HCT116 (cell line): ENCODE results near the gene RNASET2. TPM values are rescaled to one million over a fixed set of nuclear protein-coding genes. Genes with fewer than 3 reads are reported as not detected.

ENCODE experiments used
- ATAC-seq: fragments of 200-7000 bp; cut with Tn5 transposase; 2 replicates; pipeline ENCODE4 v1.9.1; 2020; ENCODE audit warnings: mild to moderate bottlenecking, moderate library complexity
- BruUV-seq: library from RNA; stranded (reverse); fragments of 400-500 nt; replicated peaks from 2 replicates; lab custom pipeline; 2021; lab: Mats Ljungman, UMichigan
- CTCF ChIA-PET: fragments of 300-600 bp; sonication (Branson Sonifier 250); formaldehyde crosslinking; loops from one replicate; lab custom pipeline; 2021; ENCODE audit warnings: antibody characterized with exemption; lab: Charles Lee
- POLR2A ChIA-PET: fragments of 300-600, 350-600 bp; sonication (Branson Sonifier 250); formaldehyde crosslinking; loops from one replicate; lab custom pipeline; 2021; ENCODE audit warnings: antibody characterized with exemption; lab: Charles Lee
- RAD21 ChIA-PET, 2 experiments: fragments of 300-600 bp; sonication (Branson Sonifier 250); formaldehyde crosslinking; loops; one replicate each; lab custom pipeline; 2023; ENCODE audit warnings: low total read pairs in 2 of 2; ENCODE audit not compliant: uncharacterized antibody in 2 of 2, unreplicated experiment in 2 of 2, low non-redundant PET in 1 of 2; lab: Charles Lee
- DNase-seq: peaks from one replicate; pipeline ENCODE4 v3.0.0-alpha.2; 2010; ENCODE audit warnings: low read depth, low spot score
- H2AFZ ChIP-seq: fragments of 200-600 bp; shearing (Covaris generic), sonication (generic); 2 replicates; pipeline ENCODE4 v1.6.1; 2017; ENCODE audit warnings: low read depth, mixed run types, mixed read lengths, antibody characterized with exemption, low read length; ENCODE audit not compliant: poor library complexity, severe bottlenecking
- H3K27ac ChIP-seq: 2 replicates; pipeline ENCODE4 v1.5.1; 2012; ENCODE audit warnings: low read depth, low read length
- H3K27me3 ChIP-seq: fragments of 200-600 bp; sonication (generic); 2 replicates; pipeline ENCODE4 v1.6.1; 2016; ENCODE audit warnings: mixed run types, low read length, mixed read lengths; ENCODE audit not compliant: insufficient read depth
- H3K36me3 ChIP-seq, 2 experiments: fragments of 200-500 bp in 1 of 2; fragments of 200-600 bp in 1 of 2; sonication (Bioruptor generic) in 1 of 2; sonication (generic) in 1 of 2; 2 replicates each; pipeline versions ENCODE4 v1.5.1 to v1.6.1; 2014 to 2016; ENCODE audit warnings: low read length in 2 of 2, inconsistent platforms in 1 of 2, mixed read lengths in 1 of 2, mixed run types in 1 of 2; ENCODE audit not compliant: insufficient read depth in 2 of 2, control insufficient read depth in 1 of 2
- H3K4me1 ChIP-seq, 2 experiments: fragments of 200-600 bp in 1 of 2; sonication (generic) in 1 of 2; 2 replicates each; pipeline versions ENCODE4 v1.5.1 to v1.6.1; 2012 to 2017; ENCODE audit warnings: low read length in 2 of 2, inconsistent platforms in 1 of 2, mild to moderate bottlenecking in 1 of 2, mixed read lengths in 1 of 2, mixed run types in 1 of 2, moderate library complexity in 1 of 2; ENCODE audit not compliant: insufficient read depth in 2 of 2, control insufficient read depth in 1 of 2
- H3K4me2 ChIP-seq: fragments of 200-600 bp; sonication (generic); 2 replicates; pipeline ENCODE4 v1.6.1; 2017; ENCODE audit warnings: mixed run types, low read length, mixed read lengths
- H3K4me3 ChIP-seq, 2 experiments: fragments of 200-600 bp in 1 of 2; sonication (generic) in 1 of 2; replicated peaks in 1 of 2; 2 replicates each; pipeline ENCODE4 v1.5.1; 2011 to 2016; ENCODE audit warnings: low read length in 2 of 2, control low read depth in 1 of 2, low read depth in 1 of 2, mild to moderate bottlenecking in 1 of 2, mixed read lengths in 1 of 2, mixed run types in 1 of 2
- H3K79me2 ChIP-seq: fragments of 200-600 bp; sonication (generic); 2 replicates; pipeline ENCODE4 v1.6.1; 2017; ENCODE audit warnings: mild to moderate bottlenecking, mixed run types, low read length, moderate library complexity, mixed read lengths; ENCODE audit not compliant: insufficient read depth
- H3K9ac ChIP-seq: fragments of 200-600 bp; sonication (generic); 2 replicates; pipeline ENCODE4 v1.6.1; 2016; ENCODE audit warnings: low read length, mixed read lengths
- H3K9me2 ChIP-seq: fragments of 200-600 bp; sonication (generic), shearing (Covaris generic); 2 replicates; pipeline ENCODE4 v1.6.1; 2017; ENCODE audit warnings: mixed run types, mild to moderate bottlenecking, moderate library complexity; ENCODE audit not compliant: insufficient read depth
- H3K9me3 ChIP-seq, 2 experiments: fragments of 200-500 bp in 1 of 2; fragments of 200-600 bp in 1 of 2; sonication (Bioruptor generic) in 1 of 2; sonication (generic) in 1 of 2; 2 replicates each; pipeline ENCODE4 v1.6.1; 2014 to 2017; ENCODE audit warnings: low read length in 2 of 2, mixed read lengths in 2 of 2, inconsistent platforms in 1 of 2, low read depth in 1 of 2, mild to moderate bottlenecking in 1 of 2, mixed run types in 1 of 2, moderate library complexity in 1 of 2; ENCODE audit not compliant: control insufficient read depth in 1 of 2, insufficient read depth in 1 of 2
- H4K20me1 ChIP-seq: fragments of 200-600 bp; sonication (generic), shearing (Covaris generic); 2 replicates; pipeline ENCODE4 v1.6.1; 2017; ENCODE audit warnings: mixed run types, mild to moderate bottlenecking, moderate library complexity; ENCODE audit not compliant: insufficient read depth
- ATF3 ChIP-seq: IDR thresholded peaks from 2 replicates; pipeline ENCODE4 v1.6.1; 2012
- CBX3 ChIP-seq: IDR thresholded peaks from 2 replicates; pipeline ENCODE4 v1.6.1; 2012; ENCODE audit warnings: low read depth
- CTCF ChIP-seq, 3 experiments: fragments of 200-600 bp in 1 of 3; sonication (generic) in 1 of 3; IDR thresholded peaks in 2 of 3; conservative IDR thresholded peaks in 1 of 3; 2 replicates each; pipeline ENCODE4 v1.5.1; 2012 to 2017; ENCODE audit warnings: low read depth in 2 of 3, low read length in 2 of 3, antibody characterized with exemption in 1 of 3, borderline replicate concordance in 1 of 3, control low read depth in 1 of 3, mild to moderate bottlenecking in 1 of 3, mixed read lengths in 1 of 3, mixed run types in 1 of 3, moderate library complexity in 1 of 3; ENCODE audit not compliant: insufficient read depth in 1 of 3
- ELF1 ChIP-seq: IDR thresholded peaks from 2 replicates; pipeline ENCODE4 v1.6.1; 2012; ENCODE audit warnings: low read depth, borderline replicate concordance
- EZH2phosphoT487 ChIP-seq: fragments of 200-600 bp; IDR thresholded peaks from 2 replicates; pipeline ENCODE4 v1.6.1; 2018; ENCODE audit warnings: antibody characterized with exemption, borderline replicate concordance
- JUND ChIP-seq: IDR thresholded peaks from 2 replicates; pipeline ENCODE4 v1.6.1; 2012
- POLR2A ChIP-seq: IDR thresholded peaks from 2 replicates; pipeline ENCODE4 v1.7.0; 2011; ENCODE audit warnings: borderline replicate concordance; ENCODE audit not compliant: insufficient read depth, insufficient read length; ENCODE audit errors: extremely low read depth
- POLR2AphosphoS5 ChIP-seq: IDR thresholded peaks from 2 replicates; pipeline ENCODE4 v1.6.1; 2011; ENCODE audit warnings: mild to moderate bottlenecking, low read depth, low read length, moderate library complexity
- RAD21 ChIP-seq: IDR thresholded peaks from 2 replicates; pipeline ENCODE4 v1.6.1; 2012; ENCODE audit warnings: low read depth, mild to moderate bottlenecking
- SIN3A ChIP-seq: IDR thresholded peaks from 2 replicates; pipeline ENCODE4 v1.6.1; 2012; ENCODE audit warnings: low read depth
- SP1 ChIP-seq: IDR thresholded peaks from 2 replicates; pipeline ENCODE4 v1.6.1; 2012; ENCODE audit warnings: low read depth
- SRF ChIP-seq: IDR thresholded peaks from 2 replicates; pipeline ENCODE4 v1.6.1; 2012; ENCODE audit warnings: low read depth
- TCF7L2 ChIP-seq: IDR thresholded peaks from 2 replicates; pipeline ENCODE4 v1.7.0; 2011; ENCODE audit warnings: borderline replicate concordance, inconsistent platforms; ENCODE audit not compliant: insufficient read depth, insufficient read length; ENCODE audit errors: extremely low read depth
- YY1 ChIP-seq: IDR thresholded peaks from 2 replicates; pipeline ENCODE4 v1.6.1; 2011; ENCODE audit warnings: low read length, low read depth, moderate library complexity, mild to moderate bottlenecking; ENCODE audit not compliant: insufficient replicate concordance; ENCODE audit errors: extremely low read depth
- ZBTB33 ChIP-seq: IDR thresholded peaks from 2 replicates; pipeline ENCODE4 v1.6.1; 2011; ENCODE audit warnings: mild to moderate bottlenecking, low read length, moderate library complexity; ENCODE audit not compliant: insufficient replicate concordance; ENCODE audit errors: extremely low read depth
- ZNF274 ChIP-seq: fragments of 200-500 bp; sonication (Bioruptor generic); IDR thresholded peaks from 2 replicates; pipeline ENCODE4 v1.6.1; 2014; ENCODE audit warnings: mild to moderate bottlenecking, low read depth, low read length, inconsistent platforms
- intact Hi-C: fragments of 100-400 bp; cut with micrococcal nuclease; formaldehyde crosslinking; loops from 2 replicates; pipeline ENCODE4 v1.10.0; 2022
- total RNA-seq: library from RNA; stranded (reverse); gene quantifications from one replicate; pipeline ENCODE4 v1.2.1, GENCODE V29; 2021; ENCODE audit not compliant: unreplicated experiment

The RNASET2 gene
- total RNA-seq, 1 experiment from 2014 or later: 32.8 TPM

- no TSS peak for BruUV-seq
- CTCF ChIA-PET: no interaction called here
- no peak overlapping the region for H3K4me3 ChIP-seq
Measured at GRCh38 chr6:166926748-166927147, 29.6 kb downstream of the RNASET2 start.

GRCh38 chr6:166925141-166925996, 31.0 kb downstream of the RNASET2 start:
- POLR2A ChIA-PET: no interaction called here
- ATAC-seq: no peak
- H3K27ac ChIP-seq: no peak overlapping the region
- TF ChIP-seq ELF1 (no peak), ZNF274 (no peak), TCF7L2 (no peak), SIN3A (no peak), SRF (no peak), RAD21 (no peak), ATF3 (no peak), YY1 (no peak), SP1 (no peak), POLR2A (no peak), CTCF (IDR thresholded peaks at IDR 0.05 in 2 of 3, conservative IDR thresholded peaks at IDR 0.05 in 1 of 3; ENCODE audit: borderline replicate concordance in 1 of 3, insufficient read depth in 1 of 3, low read depth in 2 of 3, low read length in 2 of 3) (no peak), JUND (no peak), EZH2phosphoT487 (no peak), CBX3 (no peak), ZBTB33 (no peak)

More at GRCh38 chr6:166926748-166927147, 29.6 kb downstream of the RNASET2 start:
- no peaks in the 10 kb centered on the region for H3K79me2 ChIP-seq
- no peaks in the 10 kb centered on the region for H3K36me3 ChIP-seq
- no peaks in the 10 kb centered on the region for H3K9me2 ChIP-seq
- no peak for TF ChIP-seq POLR2AphosphoS5
- TF ChIP-seq JUND: no peak
- TF ChIP-seq CBX3: no peak
- ATAC-seq (no peak), DNase-seq (no peak)
- H3K4me1 ChIP-seq: no peaks in the 10 kb centered on the region
- H3K9ac ChIP-seq: no peak overlapping the region
- H4K20me1 ChIP-seq: no peaks in the 10 kb centered on the region
- intact Hi-C loops: no loop called here
- ChIA-PET POLR2A (no interaction called here), RAD21 (no interaction called here)
- no peak overlapping the region for H3K27ac ChIP-seq
- H3K9me3 ChIP-seq: no peaks in the 10 kb centered on the region
- H2AFZ ChIP-seq: no peak overlapping the region
- no peak overlapping the region for H3K4me2 ChIP-seq
- no peaks in the 10 kb centered on the region for H3K27me3 ChIP-seq

More at GRCh38 chr6:166925141-166925996, 31.0 kb downstream of the RNASET2 start:
- no peaks in the 10 kb centered on the region for H3K79me2 ChIP-seq
- ChIA-PET CTCF (no interaction called here), RAD21 (no interaction called here)
- intact Hi-C loops: no loop called here
- no peak overlapping the region for H3K4me3 ChIP-seq
- no peak overlapping the region for H3K9ac ChIP-seq
- H3K9me3 ChIP-seq: no peaks in the 10 kb centered on the region
- no peaks in the 10 kb centered on the region for H4K20me1 ChIP-seq
- no peak for DNase-seq
- H3K4me1 ChIP-seq: no peaks in the 10 kb centered on the region
- no peak overlapping the region for H3K4me2 ChIP-seq
- no TSS peak for BruUV-seq
- no peak overlapping the region for H2AFZ ChIP-seq
- H3K9me2 ChIP-seq: no peaks in the 10 kb centered on the region
- H3K27me3 ChIP-seq: no peaks in the 10 kb centered on the region
- no peaks in the 10 kb centered on the region for H3K36me3 ChIP-seq
